ENCODE results near the gene HMOX1. TPM values are rescaled to one million over a fixed set of nuclear protein-coding genes. Genes with fewer than 3 reads are reported as not detected.
A peak's percentile ranks its signal among the peaks of the same experiment; 100 is the strongest.
"Not testable (repeated sequence)": the region's sequence is repeated elsewhere in the genome, so short reads cannot be mapped to it uniquely, and the experiment has no call there.

HMOX1 gene
- total RNA-seq, 1 experiment from 2014 or later, result 63.1 TPM

DNA sequence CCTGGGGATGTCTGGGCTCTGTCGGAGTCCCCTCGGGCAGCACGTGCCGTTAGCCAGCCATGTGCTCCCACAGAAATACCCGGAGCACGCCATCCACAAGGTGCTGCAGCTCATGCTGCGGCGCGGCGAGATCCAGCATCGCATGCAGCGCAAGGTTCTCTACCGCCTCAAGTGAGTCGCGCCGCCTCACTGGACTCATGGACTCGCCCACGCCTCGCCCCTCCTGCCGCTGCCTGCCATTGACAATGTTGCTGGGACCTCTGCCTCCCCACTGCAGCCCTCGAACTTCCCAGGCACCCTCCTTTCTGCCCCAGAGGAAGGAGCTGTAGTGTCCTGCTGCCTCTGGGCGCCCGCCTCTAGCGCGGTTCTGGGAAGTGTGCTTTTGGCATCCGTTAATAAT is 43.2 kb downstream of the HMOX1 start:
- in situ Hi-C loops (cut with HindIII; ENCODE audit: low sequenced_read_pairs), result no loop called here
- no peak for DNase-seq (ENCODE audit: low spot score)

DNA sequence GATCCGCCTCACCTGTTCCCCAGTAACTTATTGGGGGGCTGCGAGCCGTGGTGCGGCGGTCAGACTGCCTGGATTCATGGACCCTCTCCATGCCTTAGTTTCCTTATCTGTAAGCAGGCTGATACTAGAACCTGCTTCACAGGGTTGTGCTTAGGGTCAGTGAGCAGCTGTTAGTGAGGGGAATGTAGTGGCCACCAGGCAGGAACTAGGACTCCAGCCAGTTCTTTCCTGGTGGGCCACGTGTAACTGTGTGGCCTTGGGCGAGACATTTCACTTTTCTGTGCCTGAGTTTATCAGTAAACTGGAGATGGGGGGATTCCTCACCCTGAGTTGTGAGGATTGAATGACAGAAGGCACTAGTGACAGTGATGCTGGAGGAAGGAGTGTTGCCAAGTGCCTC is 43.9 kb downstream of the HMOX1 start:
- in situ Hi-C loops (cut with HindIII; ENCODE audit: low sequenced_read_pairs), result no loop called here
- no peak for DNase-seq (ENCODE audit: low spot score)

DNA sequence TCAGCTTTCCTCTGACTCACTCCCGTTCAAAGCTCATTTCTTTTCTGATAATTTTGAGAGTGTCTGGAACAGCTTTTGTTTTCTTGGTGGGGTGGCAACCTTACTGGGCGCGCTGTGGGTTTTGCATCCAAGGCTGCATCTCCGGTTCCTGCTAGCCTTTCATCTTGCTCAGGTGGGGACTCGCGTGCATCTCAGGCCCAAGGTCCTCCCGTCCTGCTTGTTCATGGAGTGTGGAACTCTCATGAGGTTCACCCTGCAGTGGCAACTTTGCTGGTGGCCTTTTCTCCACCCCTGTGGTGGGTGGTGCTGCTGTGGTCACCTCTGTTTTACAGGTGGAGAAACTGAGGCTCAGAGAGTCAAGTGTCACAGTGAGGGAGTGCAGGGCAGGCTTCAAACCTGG is 44.6 kb downstream of the HMOX1 start:
- DNase-seq (ENCODE audit: low spot score), result no peak
- in situ Hi-C loops (cut with HindIII; ENCODE audit: low sequenced_read_pairs), result no loop called here

DNA sequence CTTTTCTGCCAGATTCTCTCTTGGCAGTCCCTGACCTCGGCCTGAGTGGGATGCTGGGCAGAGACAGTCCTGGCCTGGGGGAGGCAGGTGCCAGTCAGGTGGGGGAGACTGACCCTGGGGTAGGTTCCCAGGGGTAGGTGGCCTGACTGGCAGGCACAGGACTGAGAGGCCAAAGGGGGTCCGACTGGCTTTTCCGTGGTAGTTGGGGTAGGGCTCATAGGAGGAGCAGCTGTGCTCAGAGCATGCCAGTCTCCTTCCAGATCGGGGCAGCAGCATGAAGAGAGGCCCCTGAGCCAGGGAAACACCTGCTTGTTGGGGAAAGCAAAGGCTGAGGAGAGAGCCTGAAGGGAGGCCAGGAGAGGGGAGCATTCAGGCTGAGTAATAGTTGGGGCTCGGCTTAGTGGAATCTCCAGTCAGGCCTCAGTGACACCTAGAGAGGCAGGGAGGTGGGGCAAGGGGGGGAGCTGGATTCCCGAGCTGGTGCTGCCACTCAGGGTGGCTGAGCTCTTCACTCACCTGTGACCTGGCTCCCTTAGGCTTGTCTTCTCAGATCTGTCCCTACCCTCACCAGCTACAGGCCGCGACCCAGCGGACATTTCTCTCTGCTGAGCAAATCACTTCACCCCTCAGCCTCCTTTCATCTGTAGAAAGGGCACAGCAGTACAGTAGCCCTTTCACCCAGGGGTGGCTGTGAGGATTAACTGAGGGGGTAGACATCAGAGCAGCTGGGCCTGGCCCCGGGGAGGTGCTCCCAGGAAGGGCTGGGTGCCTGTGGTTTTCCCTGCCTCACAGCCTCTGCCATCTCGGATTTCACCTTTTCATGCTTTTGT is 45.3 kb downstream of the HMOX1 start:
- no peak for DNase-seq (ENCODE audit: low spot score)
- in situ Hi-C loops (cut with HindIII; ENCODE audit: low sequenced_read_pairs), result no loop called here

DNA sequence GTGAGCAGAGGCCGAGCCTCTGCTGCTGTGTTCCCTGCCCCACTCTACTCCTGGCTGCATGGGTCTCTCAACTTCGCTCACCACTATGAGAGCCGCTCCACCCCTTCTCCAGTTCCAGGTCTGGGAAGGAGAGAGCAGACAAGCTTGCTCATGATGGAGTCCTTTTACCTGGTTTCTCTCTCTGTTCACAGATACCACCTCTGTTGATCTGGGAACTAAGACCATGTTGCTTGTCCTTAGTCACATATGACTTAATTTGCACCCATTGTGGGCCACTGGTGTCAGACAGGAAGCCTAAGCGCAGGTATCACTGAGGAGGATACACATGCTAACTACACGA is 45.9 kb downstream of the HMOX1 start:
- no peak for DNase-seq (ENCODE audit: low spot score)
- in situ Hi-C loops (cut with HindIII; ENCODE audit: low sequenced_read_pairs), result no loop called here

DNA sequence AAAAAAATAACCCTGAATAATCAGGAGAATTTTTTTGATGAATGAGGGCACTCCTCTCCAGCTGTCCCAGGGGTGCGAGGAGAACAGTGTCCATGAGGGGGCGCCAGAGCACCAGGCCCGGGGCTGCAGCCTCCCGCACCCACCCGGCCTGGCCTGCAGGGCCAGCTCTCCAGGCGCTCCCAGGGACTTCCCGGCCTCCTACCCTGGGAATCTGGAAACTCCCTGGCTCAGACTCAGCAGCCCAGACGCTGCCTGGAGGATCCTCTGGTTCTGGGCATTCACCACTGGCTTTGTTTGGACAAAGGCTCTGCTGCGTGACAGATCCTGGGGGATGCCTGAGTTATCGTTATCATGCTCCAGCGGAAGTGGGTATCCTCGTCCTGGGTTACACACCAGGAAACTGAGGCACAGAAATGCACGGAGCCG is 50.0 kb downstream of the HMOX1 start:
- in situ Hi-C loops (cut with HindIII; ENCODE audit: low sequenced_read_pairs), result no loop called here
- peak; percentile 69 for DNase-seq (ENCODE audit: low spot score)

DNA sequence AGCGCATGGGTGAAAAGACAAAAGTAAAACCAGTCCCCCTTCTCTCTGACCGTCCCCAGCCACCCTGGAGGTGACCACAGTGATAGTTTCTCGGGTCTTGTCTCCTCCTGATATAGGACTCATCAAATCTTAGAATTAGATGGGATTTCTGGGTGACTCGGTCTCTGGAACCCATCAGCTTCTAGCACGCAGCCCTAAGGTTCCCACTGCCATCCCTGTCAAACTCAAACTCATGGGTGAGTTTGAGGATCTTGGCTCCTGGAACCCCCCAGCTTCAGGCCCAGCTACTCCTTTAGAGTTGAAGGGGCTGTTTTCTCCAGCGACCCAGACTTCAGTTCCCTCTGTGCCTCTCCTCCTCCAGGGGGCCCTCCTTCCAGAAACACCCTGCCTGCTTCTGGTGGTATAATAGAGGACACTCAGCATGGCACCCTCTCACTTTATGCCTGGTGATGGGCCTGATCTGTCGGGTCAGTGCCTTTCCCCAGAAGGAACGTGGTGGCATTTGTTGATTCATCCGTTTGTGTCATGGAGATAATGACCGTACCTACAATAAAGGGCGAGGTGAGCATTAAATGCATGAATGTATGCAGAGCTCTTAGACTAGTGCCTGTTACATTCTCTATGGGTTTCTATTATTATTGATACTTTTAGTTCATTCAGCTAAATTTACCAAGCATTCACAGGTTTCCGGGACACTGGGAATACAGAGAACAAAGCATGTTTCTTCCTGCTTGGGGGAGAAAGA is 50.8 kb downstream of the HMOX1 start:
- in situ Hi-C loops (cut with HindIII; ENCODE audit: low sequenced_read_pairs), result no loop called here
- DNase-seq (ENCODE audit: low spot score), result no peak

DNA sequence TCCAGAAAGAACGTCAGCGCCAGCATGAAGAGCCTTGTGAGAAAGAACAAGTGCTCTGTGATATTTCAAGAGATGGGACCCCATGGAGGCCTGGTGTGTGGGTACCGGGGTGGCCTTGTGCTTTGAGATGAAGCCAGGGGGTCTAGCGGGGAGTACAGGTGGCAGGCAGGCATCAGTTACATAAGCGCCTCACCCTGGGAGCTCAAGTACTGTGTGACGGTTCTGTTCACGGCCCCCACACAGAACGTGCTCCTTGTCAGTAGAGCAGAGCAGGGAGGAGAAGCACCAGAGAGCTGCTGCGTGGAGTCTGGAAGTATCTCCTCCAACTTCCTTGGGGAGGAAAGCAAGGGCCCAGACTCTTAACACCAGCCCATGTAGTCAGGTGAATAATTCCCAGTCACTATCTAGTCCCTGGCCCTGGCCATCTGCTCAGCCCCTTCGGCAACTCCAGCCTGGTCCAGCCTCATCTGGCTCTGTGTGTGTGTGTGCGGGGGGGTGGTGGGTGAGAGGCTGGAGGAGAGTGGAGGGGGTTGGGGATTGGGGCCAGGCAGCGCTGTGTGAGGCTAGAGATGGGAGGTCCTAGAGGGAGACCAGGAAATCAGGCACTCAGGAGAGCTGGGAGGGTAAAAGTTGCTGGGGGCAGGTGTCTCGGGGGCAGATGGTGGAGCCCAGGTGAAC is 51.5 kb downstream of the HMOX1 start:
- no peak for DNase-seq (ENCODE audit: low spot score)
- in situ Hi-C loops (cut with HindIII; ENCODE audit: low sequenced_read_pairs), result no loop called here

DNA sequence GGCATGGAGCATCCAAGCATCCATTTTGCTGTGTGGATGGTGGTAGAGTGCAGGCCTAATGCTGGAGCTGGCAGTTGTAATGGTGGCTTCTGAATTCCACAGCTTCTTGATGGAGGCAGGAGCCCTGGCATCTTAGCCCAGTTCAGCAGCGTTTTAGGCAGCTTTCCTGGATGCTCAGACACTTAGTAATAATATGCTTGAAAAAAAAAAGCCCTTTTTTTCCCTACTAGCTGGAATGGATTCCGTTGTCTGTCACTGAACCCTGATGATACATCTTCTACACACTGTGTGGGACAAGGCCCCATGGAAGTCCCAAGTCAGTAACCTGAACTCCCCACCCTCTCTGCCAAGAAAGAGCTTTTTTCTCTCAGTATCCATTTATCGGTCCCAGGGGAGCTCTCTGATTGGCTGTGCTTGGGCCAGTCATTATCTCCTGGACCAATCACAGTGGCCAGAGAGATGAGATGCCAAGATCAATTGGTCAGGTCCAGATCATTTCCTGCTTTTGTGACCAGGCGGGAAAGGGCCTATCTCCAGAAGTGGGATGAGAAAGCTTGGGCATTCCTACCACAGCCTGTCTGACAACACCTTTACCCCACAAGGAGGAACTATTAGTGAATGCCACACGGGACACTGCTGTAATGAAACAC is 53.3 kb downstream of the HMOX1 start:
- no peak for DNase-seq (ENCODE audit: low spot score)
- in situ Hi-C loops (cut with HindIII; ENCODE audit: low sequenced_read_pairs), result no loop called here

DNA sequence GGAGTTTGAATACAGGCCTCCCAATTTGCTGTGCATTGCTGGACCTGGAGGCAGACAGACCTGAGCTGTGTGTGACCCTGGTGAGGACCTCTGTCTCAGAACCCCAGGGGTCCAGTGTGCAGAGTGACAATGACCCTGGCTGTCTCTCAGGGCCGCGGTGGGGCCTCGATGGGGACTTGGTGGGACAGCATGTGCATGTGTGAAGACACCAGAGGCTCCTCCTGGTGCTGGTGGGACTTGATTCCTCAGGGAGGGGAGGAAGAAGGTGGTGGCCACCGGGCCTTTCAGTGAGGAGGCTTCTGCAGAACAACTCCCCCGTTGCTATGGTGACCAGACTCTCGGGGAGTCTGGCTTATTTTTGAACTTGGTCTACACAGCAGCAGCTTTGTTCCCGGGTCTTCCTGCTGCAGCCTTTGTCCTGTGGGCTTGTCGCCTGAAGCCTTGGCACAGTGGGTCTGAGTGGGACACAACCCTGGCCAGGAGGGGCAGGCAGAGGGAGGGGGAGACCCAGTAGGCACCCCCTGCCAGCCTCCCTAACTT is 54.4 kb downstream of the HMOX1 start:
- DNase-seq (ENCODE audit: low spot score), result no peak
- in situ Hi-C loops (cut with HindIII; ENCODE audit: low sequenced_read_pairs), result no loop called here

DNA sequence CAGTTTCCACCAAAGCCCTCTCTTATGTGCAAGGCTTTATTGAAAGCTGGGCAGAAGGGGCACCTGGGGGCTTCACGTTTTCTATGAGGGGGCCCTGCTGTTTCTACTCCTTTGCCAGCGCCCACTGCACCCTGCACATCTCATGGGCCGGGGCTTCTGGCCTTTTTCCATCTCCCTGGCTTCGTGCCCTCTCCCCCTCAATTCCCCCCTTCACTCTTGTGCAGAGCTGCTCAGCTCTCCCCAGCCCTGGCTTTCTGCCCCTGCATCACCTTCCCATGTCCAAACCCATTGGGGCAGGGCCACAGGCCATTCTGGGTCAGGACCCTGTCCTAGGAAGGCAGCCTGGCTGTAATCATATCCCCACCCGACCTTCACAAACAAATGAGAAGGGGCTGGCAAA is 55.5 kb downstream of the HMOX1 start:
- in situ Hi-C loops (cut with HindIII; ENCODE audit: low sequenced_read_pairs), result no loop called here
- DNase-seq (ENCODE audit: low spot score), result no peak

DNA sequence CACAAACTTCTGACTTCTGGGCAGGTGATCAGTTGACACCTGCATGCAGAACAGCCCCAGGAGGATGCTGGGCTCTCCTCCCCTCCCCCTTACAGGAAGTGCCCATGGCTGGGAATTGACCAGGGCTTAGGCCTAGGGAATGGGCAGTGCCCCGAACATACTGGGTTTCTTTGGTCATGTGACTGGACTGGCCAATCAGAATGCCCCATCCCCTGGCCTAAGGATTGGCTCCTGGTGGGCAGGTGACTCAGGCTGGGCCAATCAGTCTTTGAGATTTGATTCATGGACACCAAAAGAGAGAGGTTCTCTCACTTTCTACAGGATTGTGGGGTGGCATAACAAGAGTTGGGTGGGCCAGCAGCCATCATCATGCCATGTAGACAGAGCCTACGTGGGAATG is 56.2 kb downstream of the HMOX1 start:
- DNase-seq (ENCODE audit: low spot score), result no peak
- in situ Hi-C loops (cut with HindIII; ENCODE audit: low sequenced_read_pairs), result no loop called here

DNA sequence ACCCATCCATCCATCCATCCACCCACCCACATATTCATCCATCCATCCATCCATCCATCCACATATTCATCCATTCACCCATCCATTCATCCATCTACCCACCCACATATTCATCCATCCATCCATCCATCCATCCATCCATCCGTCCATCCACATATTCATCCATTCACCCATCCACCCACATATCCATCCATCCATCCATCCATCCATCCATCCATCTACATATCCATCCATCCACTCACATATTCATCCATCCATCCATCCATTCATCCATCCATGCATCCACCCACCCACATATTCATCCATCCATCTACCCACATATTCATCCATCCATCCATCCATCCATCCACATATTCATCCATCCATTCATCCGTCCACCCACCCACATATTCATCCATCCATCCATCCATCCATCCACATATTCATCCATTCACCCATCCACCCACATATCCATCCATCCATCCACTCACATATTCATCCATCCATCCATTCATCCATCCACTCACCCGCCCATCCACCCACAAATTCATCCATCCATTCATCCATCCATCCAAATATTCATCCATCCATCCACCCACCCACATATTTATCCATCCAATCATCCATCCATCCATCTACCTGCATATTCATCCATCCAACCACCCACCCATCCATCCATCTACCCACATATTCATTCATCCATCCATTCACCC is 57.9 kb downstream of the HMOX1 start:
- DNase-seq (ENCODE audit: low spot score); in situ Hi-C loops (cut with HindIII; ENCODE audit: low sequenced_read_pairs): not testable (repeated sequence)

DNA sequence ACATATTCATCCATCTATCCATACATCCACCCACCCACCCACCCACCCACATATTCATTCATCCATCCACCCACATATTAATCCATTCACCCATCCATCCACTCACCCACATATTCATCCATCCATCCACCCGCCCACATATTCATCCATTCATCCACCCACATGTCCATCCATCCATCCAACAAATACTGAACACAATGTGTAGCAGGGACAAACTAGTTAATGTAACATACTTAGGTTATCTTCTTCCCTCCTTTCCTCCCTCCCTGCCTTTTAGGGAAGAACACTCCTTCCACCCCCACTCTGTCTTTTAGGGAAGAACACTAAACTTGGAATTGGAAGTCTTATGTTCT is 58.4 kb downstream of the HMOX1 start:
- in situ Hi-C loops (cut with HindIII; ENCODE audit: low sequenced_read_pairs), result no loop called here
- DNase-seq (ENCODE audit: low spot score), result no peak

DNA sequence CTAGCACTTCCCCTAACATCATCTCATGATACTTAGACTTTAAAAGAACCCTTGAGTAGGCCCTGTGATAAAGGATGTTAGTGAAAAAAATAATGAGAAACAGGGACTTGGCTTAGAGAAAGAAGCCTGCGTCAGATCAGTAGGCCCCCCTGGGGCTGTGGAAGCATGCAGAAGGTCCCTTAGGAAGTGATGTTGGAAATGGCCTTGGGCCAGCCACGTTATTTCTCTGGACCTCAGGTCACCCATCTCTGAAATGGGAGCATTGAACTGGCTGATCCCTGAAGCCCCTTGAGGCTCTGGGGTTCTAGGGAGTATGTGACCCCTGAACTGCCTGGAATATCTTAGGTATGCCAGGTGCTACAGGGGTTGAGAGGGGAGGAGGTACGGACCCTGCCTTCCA is 59.2 kb downstream of the HMOX1 start:
- in situ Hi-C loops (cut with HindIII; ENCODE audit: low sequenced_read_pairs), result no loop called here

DNA sequence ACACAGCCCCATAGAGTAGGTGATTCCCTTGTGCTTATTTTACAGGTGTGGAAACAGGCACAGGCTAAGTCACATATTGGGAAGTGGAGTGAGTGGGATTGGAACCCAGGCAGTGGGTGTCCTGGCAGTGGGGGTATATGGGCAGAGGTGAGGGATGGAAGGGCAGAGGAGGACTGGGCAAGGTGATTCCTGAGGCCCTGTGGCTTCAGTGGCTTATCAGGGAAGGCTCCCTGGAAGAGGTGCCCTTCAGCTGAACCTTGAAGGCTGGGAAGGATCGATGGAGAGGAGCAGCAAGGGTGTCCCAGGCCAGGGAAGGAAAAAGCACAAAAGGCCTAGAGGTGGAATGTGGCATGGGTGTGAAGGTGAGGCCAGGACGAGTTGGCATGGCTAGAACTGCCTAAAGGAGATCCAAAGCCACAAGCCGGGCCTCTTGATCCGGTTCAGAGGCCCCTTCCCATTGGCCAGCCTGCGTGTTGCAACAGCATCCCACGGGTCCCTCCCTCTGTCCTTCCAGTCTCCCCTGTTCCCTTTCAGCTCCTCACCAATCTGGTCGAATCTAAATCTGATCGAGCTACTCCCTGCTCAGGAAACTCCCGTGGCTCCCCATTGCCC is 60.7 kb downstream of the HMOX1 start:
- no peak for DNase-seq (ENCODE audit: low spot score)
- in situ Hi-C loops (cut with HindIII; ENCODE audit: low sequenced_read_pairs), result no loop called here

More for the DNA sequence above, 59.2 kb downstream of the HMOX1 start:
- DNase-seq (ENCODE audit: low spot score), result no peak

DNA sequence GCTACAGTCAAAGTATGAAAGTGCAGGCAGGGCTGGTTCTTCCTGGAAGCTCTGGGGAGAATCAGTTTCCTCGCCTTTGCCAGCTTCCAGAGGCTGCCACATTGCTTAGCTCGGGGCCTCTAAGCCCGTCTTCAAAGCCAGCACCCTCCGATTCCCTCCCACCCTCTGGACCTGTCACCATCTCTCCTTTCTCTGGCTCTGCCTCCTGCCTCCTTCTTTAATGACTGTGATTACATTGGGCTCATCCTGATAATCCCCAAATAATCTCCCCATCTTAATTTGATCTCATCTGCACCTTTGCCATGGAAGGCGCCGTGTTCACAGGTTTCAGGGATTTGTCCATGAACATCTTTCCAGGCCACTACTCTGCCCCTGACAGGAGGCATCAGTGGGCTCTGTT is 61.6 kb downstream of the HMOX1 start:
- in situ Hi-C loops (cut with HindIII; ENCODE audit: low sequenced_read_pairs), result no loop called here
- DNase-seq (ENCODE audit: low spot score), result no peak

DNA sequence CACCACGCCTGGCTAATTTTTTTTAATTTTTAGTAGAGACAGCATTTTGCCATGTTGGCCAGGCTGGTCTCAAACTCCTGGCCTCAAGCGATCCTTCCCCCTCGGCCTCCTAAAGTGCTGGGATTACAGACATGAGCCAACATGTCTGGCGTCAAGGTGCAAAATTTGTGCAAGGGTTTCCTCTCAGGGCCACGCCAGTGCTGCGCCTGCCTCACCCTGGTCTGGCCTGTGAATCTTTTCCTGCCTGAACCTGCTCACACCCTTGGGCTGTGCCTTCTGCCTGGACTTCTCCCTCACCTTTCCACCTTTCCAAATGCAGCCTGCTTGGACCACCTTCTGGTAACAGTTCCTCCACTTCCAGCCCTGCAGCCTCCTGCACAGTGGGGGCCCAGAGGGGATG is 62.4 kb downstream of the HMOX1 start:
- no peak for DNase-seq (ENCODE audit: low spot score)
- in situ Hi-C loops (cut with HindIII; ENCODE audit: low sequenced_read_pairs), result no loop called here
